ENCODE results near the gene SERPINB4.

The SERPINB4 gene

DNA sequence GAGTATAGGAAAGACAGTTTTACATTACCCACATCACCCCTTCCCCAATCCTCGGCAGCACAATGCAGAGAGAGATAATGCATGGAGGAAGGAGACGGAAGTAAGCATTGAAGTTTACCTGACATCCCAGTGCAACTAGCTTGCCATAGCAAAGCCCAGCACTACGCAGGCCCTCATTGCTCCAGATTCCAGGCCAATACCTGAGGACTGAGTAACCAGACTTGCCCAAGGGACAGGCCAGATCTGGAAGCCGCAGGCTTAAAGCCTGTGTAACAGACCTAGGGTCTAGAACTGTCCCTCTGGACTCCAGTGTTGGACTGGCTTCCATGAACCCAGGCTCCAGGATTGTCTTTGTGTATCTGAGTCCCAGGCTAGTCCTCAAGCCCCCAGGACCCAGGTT, 17.6 kb downstream of the SERPINB4 start:
- DNase-seq = no peak

GRCh38 chr18:63624863-63625262, 19.2 kb downstream of the SERPINB4 start:
- DNase-seq = no peak

- no peak for DNase-seq
Observed at GRCh38 chr18:63619661-63620060, 24.4 kb downstream of the SERPINB4 start.

GRCh38 chr18:63617915-63618234, 26.2 kb downstream of the SERPINB4 start:
- DNase-seq = no peak

DNA sequence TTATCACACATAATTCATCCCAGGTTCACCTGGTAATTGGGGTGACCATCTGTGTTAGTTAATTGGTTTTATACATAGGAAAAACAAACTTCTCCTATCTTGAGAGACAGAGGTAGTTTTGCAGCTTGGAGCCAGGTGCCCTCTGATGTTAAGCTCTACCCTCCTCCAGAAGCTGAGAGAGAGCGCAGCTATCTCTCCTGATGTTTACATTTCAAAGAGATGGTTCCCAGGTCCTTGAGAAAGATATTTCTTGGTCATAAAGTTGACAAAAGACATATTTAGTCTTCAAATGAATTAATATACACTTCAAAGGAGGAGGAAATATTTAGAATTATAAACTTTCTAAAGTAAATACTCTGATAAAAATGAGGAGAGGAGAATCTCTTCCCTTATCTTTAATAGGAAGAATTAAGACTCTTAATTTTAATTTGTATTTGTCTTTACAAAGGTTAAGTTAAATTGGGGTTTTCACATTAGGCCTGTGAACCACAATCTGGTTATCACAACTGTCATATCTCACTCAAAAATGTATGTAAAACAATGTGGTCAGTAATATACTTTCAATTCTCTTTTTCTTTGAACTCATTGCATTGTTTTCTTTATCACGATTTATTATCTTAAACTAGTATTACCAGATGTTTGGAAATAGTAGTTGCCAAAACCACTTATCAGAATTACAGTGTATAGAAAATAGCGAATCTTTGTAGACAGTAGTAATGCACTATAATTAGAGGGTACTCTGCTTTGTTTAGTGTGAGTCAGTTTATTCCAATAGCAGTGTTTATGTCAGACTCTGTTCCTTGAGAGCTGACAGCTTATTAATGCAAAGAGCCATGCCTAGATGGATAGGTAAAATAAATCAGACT, 26.8 kb downstream of the SERPINB4 start:
- DNase-seq = peak; percentile 24

DNA sequence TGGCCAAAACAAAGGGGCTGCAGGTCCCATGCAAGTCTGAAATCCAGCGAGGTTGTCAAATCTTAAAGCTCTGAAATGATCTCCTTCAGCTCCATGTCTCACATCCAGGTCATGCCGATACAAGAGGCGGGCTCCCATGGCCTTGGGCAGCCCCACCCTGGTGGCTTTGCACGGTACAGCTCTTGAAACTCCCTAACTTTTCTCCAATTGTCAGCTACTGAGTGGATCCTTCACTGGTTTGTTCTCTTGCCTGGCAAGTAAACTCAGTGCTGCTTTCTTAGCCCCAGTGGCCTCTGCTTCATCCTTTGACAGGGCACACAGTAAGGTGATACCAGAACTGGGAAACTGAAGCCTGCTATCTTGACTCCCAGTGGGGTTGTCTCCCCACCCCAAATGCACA, 30.6 kb downstream of the SERPINB4 start:
- DNase-seq = no peak

DNA sequence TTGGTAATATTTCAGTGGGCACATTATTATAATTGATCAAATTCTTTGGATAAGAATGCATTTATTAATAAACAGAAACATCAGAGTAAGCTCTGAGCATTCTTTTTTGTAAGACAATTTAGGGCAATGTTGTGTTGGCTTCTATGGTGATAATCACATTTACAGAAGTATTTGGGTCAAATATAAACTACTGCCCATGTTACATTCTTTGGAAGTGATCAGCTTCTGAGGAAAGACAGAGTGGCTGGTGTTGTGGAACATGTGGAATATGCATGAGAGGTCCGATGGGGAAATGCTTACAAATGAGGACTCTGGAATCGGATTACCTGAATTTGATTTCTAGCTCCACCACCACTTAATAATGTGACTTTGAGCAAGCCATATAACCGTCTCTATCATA, 37.5 kb downstream of the SERPINB4 start:
- DNase-seq = no peak

DNA sequence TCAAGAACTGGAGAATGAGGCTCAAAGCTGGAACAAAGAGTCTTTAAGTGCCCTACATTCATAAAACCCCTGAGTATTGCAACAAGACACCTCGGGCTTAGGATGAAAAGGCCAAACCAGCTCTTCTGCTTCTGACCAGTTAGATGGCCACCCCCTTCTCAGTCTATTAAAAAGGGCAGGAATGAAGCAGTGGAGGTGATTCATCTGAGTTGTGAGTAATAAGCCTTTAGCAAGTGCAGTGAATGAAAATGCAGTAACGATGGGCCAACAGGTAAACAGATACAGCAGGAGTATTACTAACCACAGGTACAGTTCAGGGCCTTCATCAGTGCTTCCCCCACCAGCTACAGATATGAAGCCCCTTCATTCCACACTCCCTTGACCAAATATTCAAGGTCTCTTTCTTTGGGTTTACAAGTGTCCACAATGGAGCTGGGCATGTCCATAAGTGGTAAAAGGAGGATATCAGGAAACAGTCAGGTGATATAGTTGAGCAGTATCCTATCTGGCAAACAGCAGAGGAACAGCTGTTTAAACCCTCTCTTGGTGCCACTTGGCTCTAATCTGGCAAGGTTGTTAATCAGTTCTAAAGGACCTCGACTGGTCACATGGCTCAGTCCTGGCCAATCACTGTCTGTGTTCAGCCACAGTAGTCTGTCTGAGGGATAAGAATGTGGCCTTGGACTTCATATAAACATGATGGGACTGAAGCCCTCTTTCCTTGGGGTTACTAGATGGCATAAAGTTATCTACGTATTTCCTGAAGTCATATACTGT, 39.1 kb downstream of the SERPINB4 start:
- DNase-seq = no peak

- no peak for DNase-seq
Observed at GRCh38 chr18:63603772-63604171, 40.3 kb downstream of the SERPINB4 start.

DNA sequence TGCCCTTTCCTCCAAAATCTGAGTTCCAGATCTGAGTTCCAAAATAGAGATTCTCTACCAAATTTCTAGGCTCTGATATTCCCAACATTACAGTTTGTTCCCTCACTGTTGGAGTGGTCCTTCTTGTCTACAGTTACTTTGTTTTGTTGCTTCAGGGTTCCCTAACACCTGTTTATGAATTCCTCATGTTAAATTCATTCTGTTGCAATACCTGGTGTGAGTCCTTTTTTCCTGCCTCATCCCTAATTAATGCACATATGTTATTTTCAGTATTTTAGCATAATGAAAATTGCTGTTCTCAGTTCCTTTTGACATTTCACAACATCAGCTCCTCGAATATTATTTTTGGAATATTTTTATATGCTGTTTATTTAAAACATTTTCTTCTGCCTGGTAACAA, 40.7 kb downstream of the SERPINB4 start:
- no peak for DNase-seq

GRCh38 chr18:63596964-63597363, 47.1 kb downstream of the SERPINB4 start:
- no peak for DNase-seq

- no peak for DNase-seq
Observed at GRCh38 chr18:63592471-63592870, 51.6 kb downstream of the SERPINB4 start.

- no peak for DNase-seq
Observed at GRCh38 chr18:63591725-63592124, 52.3 kb downstream of the SERPINB4 start.

GRCh38 chr18:63590966-63591695, 52.9 kb downstream of the SERPINB4 start:
- no peak for DNase-seq

GRCh38 chr18:63590373-63590772, 53.7 kb downstream of the SERPINB4 start:
- DNase-seq = peak; percentile 59

DNA sequence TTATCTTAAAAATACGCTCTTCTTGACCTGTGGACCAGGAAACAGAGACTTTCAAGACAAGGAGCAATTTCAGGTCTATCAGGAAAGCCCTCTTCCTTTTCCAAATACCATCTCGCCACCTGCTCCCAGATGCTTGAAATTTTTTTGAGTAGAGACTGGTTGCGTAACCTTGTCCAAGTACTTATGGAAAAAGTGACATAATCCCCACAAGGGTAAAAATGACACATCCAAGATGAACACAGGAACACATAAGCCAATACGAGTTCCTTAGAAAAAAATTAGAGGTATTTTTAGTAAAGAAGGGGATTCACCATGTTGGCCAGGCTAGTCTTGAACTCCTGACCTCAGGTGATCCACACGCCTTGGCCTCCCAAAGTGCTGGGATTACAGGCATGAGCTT, 55.1 kb downstream of the SERPINB4 start:
- no peak for DNase-seq
